Endothelial cell of umbilical vein (primary cell): ENCODE measurements around the gene BTG2. TPM values are rescaled to one million over a fixed set of nuclear protein-coding genes. Genes with fewer than 3 reads are reported as not detected.

ENCODE experiments used
- BruUV-seq: library from RNA; stranded (reverse); fragments of 400-500 nt; replicated peaks from 2 replicates; lab custom pipeline; 2021; lab: Mats Ljungman, UMichigan
- CTCF ChIA-PET: fragments of 300-600, 350-600 bp; sonication (Branson Sonifier 250); formaldehyde crosslinking; loops from one replicate; lab custom pipeline; 2021; ENCODE audit warnings: antibody characterized with exemption, inconsistent platforms; lab: Charles Lee
- POLR2A ChIA-PET: fragments of 300-600, 350-600 bp; sonication (Branson Sonifier 250); formaldehyde crosslinking; loops from one replicate; lab custom pipeline; 2021; ENCODE audit warnings: antibody characterized with exemption, inconsistent platforms; lab: Charles Lee
- DNase-seq: peaks from one replicate; pipeline ENCODE4 v3.0.0-alpha.2; 2011; ENCODE audit warnings: low read depth, low spot score
- FAIRE-seq: peaks from 2 replicates; lab custom pipeline; 2011; peaks lifted over from hg19 to GRCh38; lab: Jason Lieb, UNC
- H2AFZ ChIP-seq: 2 replicates; pipeline ENCODE4 v1.6.0; 2012; ENCODE audit warnings: low read depth, low read length, control low read depth, inconsistent platforms
- H3K27ac ChIP-seq: 2 replicates; pipeline ENCODE4 v1.5.1; 2011; ENCODE audit warnings: low read depth, mild to moderate bottlenecking, control low read depth, low read length, moderate library complexity; ENCODE audit not compliant: insufficient read depth
- H3K27me3 ChIP-seq, 2 experiments: 2 replicates each; pipeline versions ENCODE4 v1.6.0 to v1.6.1; 2011; ENCODE audit warnings: low read length in 2 of 2, mixed read lengths in 1 of 2; ENCODE audit not compliant: control insufficient read depth in 2 of 2, insufficient read depth in 2 of 2
- H3K36me3 ChIP-seq, 2 experiments: 2 replicates in 1 of 2; 3 replicates in 1 of 2; pipeline ENCODE4 v1.5.1; 2011; ENCODE audit warnings: low read length in 2 of 2, mild to moderate bottlenecking in 1 of 2, moderate library complexity in 1 of 2; ENCODE audit not compliant: control insufficient read depth in 2 of 2, insufficient read depth in 2 of 2; ENCODE audit errors: extremely low read depth in 1 of 2
- H3K4me1 ChIP-seq: 3 replicates; pipeline ENCODE4 v1.5.1; 2011; ENCODE audit warnings: mild to moderate bottlenecking, low read length; ENCODE audit not compliant: control insufficient read depth, insufficient read depth; ENCODE audit errors: extremely low read depth
- H3K4me2 ChIP-seq: 2 replicates; pipeline ENCODE4 v1.6.1; 2011; ENCODE audit warnings: low read length, control low read depth, mixed read lengths; ENCODE audit not compliant: insufficient read depth
- H3K4me3 ChIP-seq, 3 experiments: fragments of 200-600 bp in 1 of 3; sonication (generic), shearing (Covaris generic) in 1 of 3; replicated peaks in 1 of 3; 2 replicates each; pipeline ENCODE4 v1.5.1; 2011 to 2016; ENCODE audit warnings: control low read depth in 3 of 3, low read length in 3 of 3, mild to moderate bottlenecking in 2 of 3, inconsistent platforms in 1 of 3, low read depth in 1 of 3, moderate library complexity in 1 of 3; ENCODE audit not compliant: insufficient read depth in 1 of 3
- H3K79me2 ChIP-seq: 2 replicates; pipeline ENCODE4 v1.6.0; 2012; ENCODE audit warnings: low read length, inconsistent platforms; ENCODE audit not compliant: control insufficient read depth, insufficient read depth
- H3K9ac ChIP-seq: replicated peaks from 2 replicates; pipeline ENCODE3; 2011; ENCODE audit warnings: low read length, control low read depth; ENCODE audit not compliant: insufficient read depth; ENCODE audit errors: extremely low read depth
- H3K9me1 ChIP-seq: replicated peaks from 3 replicates; pipeline ENCODE4 v1.6.0; 2011; ENCODE audit warnings: mild to moderate bottlenecking, low read length; ENCODE audit not compliant: control insufficient read depth, insufficient read depth; ENCODE audit errors: extremely low read depth
- H3K9me3 ChIP-seq: replicated peaks from 2 replicates; pipeline ENCODE4 v1.5.1; 2012; ENCODE audit warnings: low read length, inconsistent platforms; ENCODE audit not compliant: control insufficient read depth, insufficient read depth
- H4K20me1 ChIP-seq: replicated peaks from 2 replicates; pipeline ENCODE3; 2011; ENCODE audit warnings: mild to moderate bottlenecking, low read length; ENCODE audit not compliant: control insufficient read depth, insufficient read depth; ENCODE audit errors: extremely low read depth
- EZH2 ChIP-seq: IDR thresholded peaks from 2 replicates; pipeline ENCODE4 v1.6.1; 2012; ENCODE audit warnings: borderline replicate concordance, low read depth, mild to moderate bottlenecking, moderate library complexity, low read length, inconsistent platforms; ENCODE audit not compliant: severe bottlenecking
- FOS ChIP-seq: IDR thresholded peaks from 2 replicates; pipeline ENCODE4 v1.6.1; 2011; ENCODE audit warnings: mild to moderate bottlenecking, low read length, moderate library complexity, borderline replicate concordance; ENCODE audit not compliant: insufficient read depth
- GATA2 ChIP-seq: IDR thresholded peaks from 2 replicates; pipeline ENCODE4 v1.7.0; 2011; ENCODE audit warnings: low read depth, mild to moderate bottlenecking, moderate library complexity, mixed read lengths, low read length; ENCODE audit not compliant: insufficient read length, insufficient read depth
- JUN ChIP-seq: IDR thresholded peaks from 2 replicates; pipeline ENCODE4 v1.6.1; 2011; ENCODE audit warnings: borderline replicate concordance, low read depth; ENCODE audit not compliant: insufficient read length, insufficient read depth
- MYC ChIP-seq: IDR thresholded peaks from one replicate; pipeline ENCODE4 v1.6.1; 2011; ENCODE audit warnings: mild to moderate bottlenecking, low read depth, low read length
- POLR2A ChIP-seq: IDR thresholded peaks from 2 replicates; pipeline ENCODE4 v1.6.1; 2012; ENCODE audit warnings: low read depth, mild to moderate bottlenecking, control low read depth, low read length
- POLR2AphosphoS5 ChIP-seq: IDR thresholded peaks from 2 replicates; pipeline ENCODE4 v1.6.1; 2012; ENCODE audit warnings: low read depth, mild to moderate bottlenecking, control low read depth, low read length, moderate library complexity; ENCODE audit not compliant: insufficient read depth
- dilution Hi-C: fragments of 300-500 bp; cut with MboI; formaldehyde crosslinking; loops from one replicate; pipeline ENCODE4 v1.15.0; 2019; ENCODE audit warnings: low sequenced_read_pairs; ENCODE audit not compliant: extremely low pct_ligation_motif_present
- intact Hi-C: fragments of 100-400 bp; cut with micrococcal nuclease; formaldehyde crosslinking; loops from one replicate; pipeline ENCODE4 v1.10.0; 2022
- polyA plus RNA-seq, 4 experiments: library from polyadenylated mRNA; depleted of rRNA in 3 of 4; stranded (reverse) in 3 of 4; unstranded in 1 of 4; fragments of >200 nt; gene quantifications; 2 replicates each; pipeline versions ENCODE4 v1.2.1 to v1.2.3, GENCODE V29; 2011 to 2012; ENCODE audit warnings: missing spikeins in 1 of 4
- total RNA-seq: library from RNA; stranded (reverse); gene quantifications from 2 replicates; pipeline ENCODE4 v1.2.3, GENCODE V29; 2021
- TF ChIP-seq, protein P1 (sequence below), 2 donors: IDR thresholded peaks; 1 replicate in 1 of 2; 2 replicates in 1 of 2; pipeline ENCODE4 v1.5.1; 2011; ENCODE audit warnings: low read length in 2 of 2, mild to moderate bottlenecking in 2 of 2, moderate library complexity in 2 of 2, control low read depth in 1 of 2, inconsistent platforms in 1 of 2, low read depth in 1 of 2; ENCODE audit not compliant: insufficient read depth in 1 of 2; ENCODE audit errors: extremely low read depth in 1 of 2
- TF ChIP-seq, protein P2 (sequence below): IDR thresholded peaks from 2 replicates; pipeline ENCODE4 v1.6.1; 2011; ENCODE audit not compliant: insufficient read depth, insufficient read length

The BTG2 gene
- total and polyA plus RNA-seq, 2 donors (not counting 3 experiments of a cell fraction or from before 2014, with no cell fraction given): 35.6 to 50.1 TPM

DNA sequence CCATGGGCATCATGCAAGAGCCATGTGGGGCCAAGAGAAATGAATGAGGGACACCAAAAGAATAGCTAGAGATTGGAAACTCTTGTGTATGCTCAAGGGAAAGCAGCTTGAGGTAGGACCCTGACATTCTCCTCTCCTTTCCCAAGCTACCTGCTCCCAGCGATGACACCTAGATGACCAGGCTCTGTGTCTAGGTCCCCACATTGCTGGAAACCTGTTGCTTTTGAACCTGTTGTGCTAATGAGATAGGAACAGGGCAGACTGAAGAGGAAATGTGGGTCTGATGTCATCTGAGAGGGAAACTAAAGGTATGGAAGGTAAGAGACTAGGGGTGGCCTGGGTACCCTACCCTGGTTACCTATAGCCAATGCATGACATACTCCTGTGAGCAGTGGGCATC lies 43.8 kb downstream of the BTG2 start:
- H2AFZ ChIP-seq: no peak overlapping the region
- no peak overlapping the region for H3K27ac ChIP-seq
- peaks cover 4 to 31% of the 10 kb centered on the region in 2 experiments for H3K27me3 ChIP-seq
- BruUV-seq: no TSS peak
- dilution Hi-C loops: no loop called here
- FAIRE-seq (no peak), DNase-seq (no peak)
- no peaks in the 10 kb centered on the region for H3K4me1 ChIP-seq
- intact Hi-C loops: no loop called here
- H3K79me2 ChIP-seq: no peaks in the 10 kb centered on the region
- no peaks in the 10 kb centered on the region for H3K36me3 ChIP-seq
- no peak overlapping the region for H3K4me2 ChIP-seq
- H3K9ac ChIP-seq: no peak overlapping the region
- no peaks in the 10 kb centered on the region for H4K20me1 ChIP-seq
- ChIA-PET POLR2A (no interaction called here), CTCF (interaction anchor here (30.6 kb wide), 1 partner anchor 77 kb away, joined by 1014 read pairs; no protein-coding TSS in a partner anchor)
- TF ChIP-seq EZH2 (no peak), MYC (no peak)
- no peaks in the 10 kb centered on the region for H3K9me3 ChIP-seq
- no peak overlapping the region for H3K4me3 ChIP-seq
- no peaks in the 10 kb centered on the region for H3K9me1 ChIP-seq

DNA sequence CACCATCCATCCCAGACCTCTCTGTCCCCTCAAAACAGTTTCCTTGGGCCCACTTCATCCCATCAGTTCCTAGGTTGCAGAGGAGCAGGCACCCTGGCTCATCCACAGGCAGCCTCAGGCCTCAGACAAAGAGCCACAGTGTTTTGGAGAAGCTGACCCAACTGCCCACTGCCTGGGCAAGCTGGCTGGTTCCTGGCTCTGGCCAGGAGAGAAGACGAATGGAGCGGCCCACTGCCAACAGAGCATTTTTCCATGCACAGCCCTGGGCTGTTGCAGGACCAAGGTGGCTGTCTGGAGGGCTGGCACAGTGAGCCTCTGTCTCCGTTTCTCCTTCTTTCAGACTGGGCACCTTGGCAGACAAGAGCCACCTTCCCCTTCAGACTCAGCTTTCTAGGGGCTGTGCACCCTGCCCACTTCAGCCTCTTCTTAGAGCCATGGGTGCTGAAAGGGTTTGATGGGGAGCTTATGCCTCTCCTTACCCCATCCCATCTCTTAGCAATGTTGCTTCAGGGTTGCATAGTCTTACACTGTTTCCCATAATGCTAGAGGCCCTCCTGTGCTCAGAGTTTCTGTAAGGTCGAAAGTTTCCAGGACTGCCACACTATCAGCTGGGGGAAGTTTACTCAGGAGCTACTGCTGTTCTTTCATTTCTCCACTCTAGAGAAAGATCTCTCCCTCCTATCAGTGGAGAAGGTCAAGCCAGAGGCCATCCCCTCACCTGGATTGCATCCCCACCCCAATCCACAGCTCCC lies 44.6 kb downstream of the BTG2 start:
- H3K9me1 ChIP-seq: no peaks in the 10 kb centered on the region
- FAIRE-seq: no peak
- DNase-seq: no peak
- no peaks in the 10 kb centered on the region for H4K20me1 ChIP-seq
- no peak overlapping the region for H3K27ac ChIP-seq
- no peak overlapping the region for H3K4me2 ChIP-seq
- no peaks in the 10 kb centered on the region for H3K36me3 ChIP-seq
- ChIA-PET CTCF (interaction anchor here (1.2 to 30.6 kb wide), 4 partner anchors 8 to 91 kb away, joined by 4 to 1014 read pairs (median 38); no protein-coding TSS in a partner anchor), POLR2A (no interaction called here)
- intact Hi-C loops: no loop called here
- H3K4me1 ChIP-seq: no peaks in the 10 kb centered on the region
- no peaks in the 10 kb centered on the region for H3K9me3 ChIP-seq
- BruUV-seq: no TSS peak
- H3K4me3 ChIP-seq: no peak overlapping the region
- no peak overlapping the region for H3K9ac ChIP-seq
- no peaks in the 10 kb centered on the region for H3K79me2 ChIP-seq
- dilution Hi-C loops: no loop called here
- peaks cover 2 to 29% of the 10 kb centered on the region in 2 experiments for H3K27me3 ChIP-seq
- TF ChIP-seq FOS (no peak), JUN (no peak), POLR2A (no peak), GATA2 (no peak), EZH2 (no peak), MYC (no peak), POLR2AphosphoS5 (no peak)
- TF ChIP-seq, protein P1, sequence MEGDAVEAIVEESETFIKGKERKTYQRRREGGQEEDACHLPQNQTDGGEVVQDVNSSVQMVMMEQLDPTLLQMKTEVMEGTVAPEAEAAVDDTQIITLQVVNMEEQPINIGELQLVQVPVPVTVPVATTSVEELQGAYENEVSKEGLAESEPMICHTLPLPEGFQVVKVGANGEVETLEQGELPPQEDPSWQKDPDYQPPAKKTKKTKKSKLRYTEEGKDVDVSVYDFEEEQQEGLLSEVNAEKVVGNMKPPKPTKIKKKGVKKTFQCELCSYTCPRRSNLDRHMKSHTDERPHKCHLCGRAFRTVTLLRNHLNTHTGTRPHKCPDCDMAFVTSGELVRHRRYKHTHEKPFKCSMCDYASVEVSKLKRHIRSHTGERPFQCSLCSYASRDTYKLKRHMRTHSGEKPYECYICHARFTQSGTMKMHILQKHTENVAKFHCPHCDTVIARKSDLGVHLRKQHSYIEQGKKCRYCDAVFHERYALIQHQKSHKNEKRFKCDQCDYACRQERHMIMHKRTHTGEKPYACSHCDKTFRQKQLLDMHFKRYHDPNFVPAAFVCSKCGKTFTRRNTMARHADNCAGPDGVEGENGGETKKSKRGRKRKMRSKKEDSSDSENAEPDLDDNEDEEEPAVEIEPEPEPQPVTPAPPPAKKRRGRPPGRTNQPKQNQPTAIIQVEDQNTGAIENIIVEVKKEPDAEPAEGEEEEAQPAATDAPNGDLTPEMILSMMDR (IDR thresholded peaks at IDR 0.05; ENCODE audit: extremely low read depth in 1 of 2, insufficient read depth in 1 of 2, low read depth in 1 of 2, low read length in 2 of 2): no peak
- TF ChIP-seq, protein P2, sequence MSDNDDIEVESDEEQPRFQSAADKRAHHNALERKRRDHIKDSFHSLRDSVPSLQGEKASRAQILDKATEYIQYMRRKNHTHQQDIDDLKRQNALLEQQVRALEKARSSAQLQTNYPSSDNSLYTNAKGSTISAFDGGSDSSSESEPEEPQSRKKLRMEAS: no peak
- H2AFZ ChIP-seq: no peak overlapping the region
